GM19372 (cell line): ENCODE results near the gene ANXA6.

ENCODE experiments used
- ATAC-seq: cut with Tn5 transposase; IDR thresholded peaks from one replicate; pipeline ENCODE4 v1.9.1; 2021; ENCODE audit warnings: mild to moderate bottlenecking, low read depth, moderate library complexity; ENCODE audit not compliant: unreplicated experiment

ANXA6 gene

GRCh38 chr5:151071021-151071420 is 86.6 kb downstream of the ANXA6 start:
- no peak for ATAC-seq

- ATAC-seq, result no peak
Measured at GRCh38 chr5:151070449-151070848, 87.1 kb downstream of the ANXA6 start.

GRCh38 chr5:151068433-151069197 is 89.0 kb downstream of the ANXA6 start:
- ATAC-seq, result peak; percentile 50

DNA sequence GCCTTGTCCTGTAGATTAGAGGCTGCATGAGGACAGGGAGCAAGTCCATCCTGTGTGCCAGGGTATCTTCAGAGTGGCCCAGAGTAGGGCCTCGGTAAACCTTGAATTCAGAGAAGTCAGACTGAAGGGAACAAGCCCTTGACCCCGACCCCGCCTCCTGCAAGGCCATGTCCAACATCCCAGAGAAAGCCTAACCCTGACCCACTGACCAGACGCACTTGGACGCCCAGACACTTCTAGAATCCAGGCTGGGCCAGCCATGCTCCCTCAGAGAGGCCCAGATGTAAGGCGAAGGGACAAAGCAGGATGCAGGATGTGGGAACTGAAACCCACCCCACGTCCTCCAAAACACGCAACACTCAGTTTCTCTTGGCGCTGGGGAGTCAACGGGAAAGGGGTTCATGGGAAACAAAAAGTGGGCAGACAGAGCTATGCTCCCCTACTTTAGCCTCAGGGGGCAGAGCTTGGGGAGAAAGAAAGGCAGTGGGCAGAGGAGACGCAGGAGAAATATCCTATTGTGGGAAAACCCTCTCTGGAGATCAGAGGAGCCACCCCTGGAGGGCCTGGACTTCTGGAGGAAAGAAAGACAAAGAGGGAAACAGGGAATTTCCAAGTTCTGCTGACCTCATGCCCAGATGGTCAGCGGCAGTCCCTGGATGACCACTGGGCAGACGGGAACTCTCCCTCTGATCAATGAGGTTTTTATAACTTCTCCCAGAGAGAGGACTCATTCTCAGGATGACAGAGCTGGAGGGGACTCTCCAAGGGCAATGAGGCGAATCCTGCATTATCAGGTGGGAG is 89.7 kb downstream of the ANXA6 start:
- no peak for ATAC-seq

- no peak for ATAC-seq
Measured at GRCh38 chr5:151066920-151067319, 90.7 kb downstream of the ANXA6 start.

- no peak for ATAC-seq
Measured at GRCh38 chr5:151065609-151066008, 92.0 kb downstream of the ANXA6 start.

DNA sequence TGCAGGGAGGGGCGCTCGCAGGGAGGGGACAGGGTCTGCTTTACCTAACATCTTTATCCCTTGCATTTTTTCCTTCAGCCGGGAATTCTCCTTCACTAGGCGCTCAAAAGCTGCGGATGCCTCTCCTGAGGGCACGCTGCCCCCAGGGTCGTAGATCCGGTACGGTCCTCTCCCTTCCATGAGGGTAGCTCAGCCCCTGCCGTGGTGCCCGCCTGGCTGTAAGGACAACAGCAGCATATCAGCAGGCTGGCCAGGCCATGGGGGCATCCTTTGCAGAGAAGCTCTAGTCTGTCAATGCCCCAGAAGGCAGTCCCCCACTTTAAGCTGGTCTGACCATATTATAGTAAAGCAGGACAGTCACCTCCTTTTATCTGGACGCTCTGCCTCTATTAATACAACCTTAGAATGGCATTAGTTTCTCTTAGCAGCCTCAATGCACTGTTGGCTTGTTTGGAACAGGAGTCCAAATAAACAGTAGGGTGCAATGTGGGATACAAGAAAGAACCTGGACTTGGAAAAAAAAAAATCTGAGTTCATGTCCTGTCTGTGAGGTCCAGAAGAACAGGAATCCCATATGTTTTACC is 92.6 kb downstream of the ANXA6 start:
- ATAC-seq, result no peak

DNA sequence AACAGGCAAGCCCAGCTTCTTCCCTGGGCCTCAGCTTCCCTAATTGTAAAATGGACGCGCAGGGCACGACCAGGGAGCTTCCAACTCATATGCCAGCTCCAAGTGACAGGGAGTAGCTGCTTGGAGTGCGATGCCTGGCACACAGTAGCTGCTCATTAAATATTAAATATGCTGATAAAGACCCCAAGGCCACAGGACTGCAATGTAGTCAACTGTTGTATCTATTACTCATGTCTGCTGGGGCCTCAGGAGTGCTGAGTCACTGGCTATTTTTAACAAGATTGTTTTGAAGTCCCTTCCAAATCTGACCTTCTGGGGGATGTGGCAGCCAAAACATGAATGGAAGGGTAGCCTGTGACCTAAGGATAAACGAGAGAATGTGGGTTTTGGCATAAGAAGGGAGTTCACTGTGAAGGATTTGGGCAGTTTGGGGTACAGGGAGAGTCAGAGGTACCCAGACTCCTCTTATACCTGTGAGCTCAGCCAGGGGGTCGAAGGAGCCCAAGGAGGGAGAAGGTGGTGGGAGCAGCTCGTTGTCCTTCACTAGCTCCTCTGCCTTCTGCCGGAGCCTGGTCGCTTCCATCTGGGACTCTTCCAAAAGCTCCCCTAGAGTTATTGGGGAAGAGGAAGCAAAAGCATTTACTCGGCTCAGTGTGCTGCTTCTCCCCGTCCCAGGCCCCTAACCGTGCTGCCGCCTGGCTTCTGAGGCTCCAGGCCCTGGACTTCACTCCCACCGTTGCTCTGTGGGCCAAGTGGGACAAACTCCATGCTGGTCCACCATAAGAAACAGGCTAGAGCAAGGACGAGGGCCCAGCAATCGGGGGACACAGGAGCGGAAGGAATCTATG is 94.2 kb downstream of the ANXA6 start:
- no peak for ATAC-seq

DNA sequence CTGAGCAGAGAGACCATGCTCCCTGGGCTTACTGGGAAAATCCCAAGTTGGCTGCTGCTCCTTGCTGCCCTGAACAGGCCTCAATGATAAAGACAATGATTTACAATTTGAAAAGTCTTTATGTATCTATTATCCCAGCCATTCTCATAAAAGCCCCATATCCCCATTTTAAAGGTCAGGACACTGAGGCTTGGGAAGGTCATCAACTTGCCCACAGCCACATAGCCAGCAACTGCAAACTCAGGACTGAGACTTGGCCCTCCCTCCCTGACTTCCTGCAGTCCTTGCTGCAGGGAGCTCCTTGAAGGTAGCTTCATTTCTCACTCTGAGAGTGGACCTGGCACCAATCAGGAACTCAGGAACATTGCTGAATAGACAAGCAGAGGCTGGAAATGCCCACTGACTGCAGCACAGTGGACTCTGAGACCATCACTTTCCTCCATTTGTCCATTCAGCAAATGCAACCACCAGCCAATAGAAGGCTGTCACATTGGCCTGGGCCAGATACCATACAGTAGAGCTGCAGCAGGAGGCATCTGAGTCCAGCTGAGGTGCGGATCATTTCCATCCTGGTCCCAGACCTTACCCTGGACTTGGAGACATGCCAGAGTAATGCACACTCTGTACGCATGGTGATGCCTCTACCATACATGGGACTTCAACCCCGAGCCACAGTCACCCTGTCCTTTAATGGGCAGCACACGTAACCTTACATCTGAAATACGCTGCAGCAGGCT is 95.0 kb downstream of the ANXA6 start:
- no peak for ATAC-seq

DNA sequence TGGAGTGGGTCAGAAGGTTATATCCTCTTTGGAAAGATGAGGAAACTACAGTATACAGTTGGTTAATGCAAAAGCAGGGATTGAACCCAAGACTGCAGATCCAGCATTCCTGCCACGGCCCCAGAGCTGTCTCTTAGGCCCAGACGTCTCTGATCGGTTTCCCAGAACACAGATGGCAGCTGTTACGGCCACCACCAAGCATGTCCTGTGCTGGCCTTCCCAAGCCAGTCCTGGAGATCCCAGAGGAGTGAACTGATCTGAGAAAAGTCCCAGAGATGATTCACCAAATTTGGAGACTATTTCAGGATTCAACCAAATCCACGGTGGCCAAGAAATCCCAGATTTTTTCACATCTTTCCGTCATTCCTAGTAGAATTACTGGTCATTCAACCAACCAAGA is 96.8 kb downstream of the ANXA6 start:
- ATAC-seq, result no peak

DNA sequence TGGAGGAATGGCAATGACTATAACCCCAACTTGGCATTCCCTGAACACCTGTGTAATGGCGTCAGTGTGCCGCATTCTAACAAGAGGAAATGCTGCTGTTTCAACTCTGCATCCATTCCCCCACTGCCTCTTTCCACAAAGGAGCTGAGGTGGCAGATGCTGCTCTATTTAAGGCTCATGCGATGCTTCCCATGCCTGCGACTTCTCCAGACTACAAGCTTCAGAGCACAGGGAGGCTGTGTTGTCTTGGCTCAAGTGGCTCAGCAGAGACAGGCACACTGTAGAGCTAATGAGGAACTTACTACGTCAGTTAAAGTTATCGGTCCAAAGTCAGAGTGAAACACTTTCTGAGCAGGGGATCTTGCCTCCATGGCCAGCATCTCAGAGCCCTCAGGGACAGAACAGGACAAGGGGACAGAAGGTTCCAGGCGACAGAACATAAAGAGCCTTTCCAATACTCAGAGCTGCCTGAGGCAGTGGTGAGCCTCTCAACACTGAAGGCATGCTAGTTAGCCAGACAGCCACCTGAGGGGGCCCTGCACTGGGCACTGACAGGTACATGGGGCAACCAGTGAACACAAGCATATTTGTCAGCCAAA is 98.6 kb downstream of the ANXA6 start:
- ATAC-seq, result no peak

- no peak for ATAC-seq
Measured at GRCh38 chr5:151058301-151058700, 99.3 kb downstream of the ANXA6 start.

- no peak for ATAC-seq
Measured at GRCh38 chr5:151056379-151057325, 100.9 kb downstream of the ANXA6 start.

DNA sequence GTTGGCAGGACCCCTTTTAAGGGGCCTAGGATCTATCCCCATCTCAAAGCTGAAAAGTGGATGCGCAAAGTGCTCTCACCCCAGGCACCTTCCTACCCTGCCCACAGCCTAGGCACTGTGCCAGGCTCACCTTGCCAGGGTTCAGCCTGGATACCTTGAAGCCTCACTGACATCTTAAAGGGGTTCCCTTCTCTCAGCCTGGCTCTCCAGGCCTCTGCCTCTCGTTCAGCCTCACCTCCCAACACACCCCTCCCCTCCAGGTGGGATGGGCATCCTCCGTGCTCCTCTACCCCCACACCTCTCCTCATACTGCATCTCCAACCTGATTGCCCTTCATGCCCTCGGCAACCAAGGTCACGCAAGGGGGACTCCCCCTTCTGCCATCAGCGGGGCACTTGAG is 102.2 kb downstream of the ANXA6 start:
- ATAC-seq, result no peak

DNA sequence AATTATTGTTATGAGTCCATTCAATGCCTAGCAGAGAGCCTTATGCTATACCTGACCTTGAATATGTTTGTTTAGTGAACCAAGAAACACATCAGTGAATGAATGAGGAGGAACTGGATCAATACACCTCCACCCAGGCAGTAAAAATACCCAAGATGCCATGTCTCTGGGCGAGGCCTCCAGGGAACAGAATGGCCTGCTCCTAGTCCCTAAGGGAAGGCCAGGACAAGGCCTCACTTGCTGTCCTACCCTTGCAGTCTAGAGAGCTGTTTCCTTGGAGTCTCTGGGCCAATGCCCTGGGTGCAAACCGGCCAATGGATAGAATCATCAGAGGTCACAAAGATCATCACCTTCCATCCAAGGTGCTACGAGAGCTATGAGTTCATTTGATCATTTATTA is 102.9 kb downstream of the ANXA6 start:
- no peak for ATAC-seq

DNA sequence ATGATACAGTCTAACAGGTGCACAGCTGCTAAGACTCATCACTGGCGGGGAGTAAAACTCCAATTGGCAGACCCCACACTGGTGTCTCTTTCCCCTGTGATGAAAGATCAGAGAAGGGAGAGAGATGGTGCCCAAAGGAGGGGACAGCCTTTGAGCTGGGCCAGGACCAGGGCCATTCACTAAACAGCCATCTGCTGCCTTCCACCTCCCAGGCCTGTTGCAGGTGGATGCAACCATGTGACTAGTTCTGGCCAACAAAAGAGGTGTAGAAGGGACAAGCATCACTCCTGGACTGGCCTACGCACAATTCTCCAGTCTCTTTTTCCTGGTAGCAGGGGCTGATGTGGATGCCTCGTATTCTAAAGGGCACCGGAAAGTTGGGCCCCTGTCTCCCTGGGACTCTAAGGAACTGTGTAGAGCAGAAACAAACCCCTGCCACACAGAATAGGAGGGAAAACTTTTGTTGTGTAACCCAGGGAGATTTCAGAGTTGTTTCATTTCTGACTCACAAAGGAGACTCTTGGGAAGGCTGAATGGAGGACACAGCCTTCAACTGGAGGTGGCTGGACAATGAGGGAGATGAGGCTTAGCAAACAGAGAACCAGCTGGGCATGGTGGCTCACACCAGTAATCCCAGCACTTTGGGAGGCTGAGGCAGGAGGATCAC is 103.7 kb downstream of the ANXA6 start:
- ATAC-seq, result no peak

DNA sequence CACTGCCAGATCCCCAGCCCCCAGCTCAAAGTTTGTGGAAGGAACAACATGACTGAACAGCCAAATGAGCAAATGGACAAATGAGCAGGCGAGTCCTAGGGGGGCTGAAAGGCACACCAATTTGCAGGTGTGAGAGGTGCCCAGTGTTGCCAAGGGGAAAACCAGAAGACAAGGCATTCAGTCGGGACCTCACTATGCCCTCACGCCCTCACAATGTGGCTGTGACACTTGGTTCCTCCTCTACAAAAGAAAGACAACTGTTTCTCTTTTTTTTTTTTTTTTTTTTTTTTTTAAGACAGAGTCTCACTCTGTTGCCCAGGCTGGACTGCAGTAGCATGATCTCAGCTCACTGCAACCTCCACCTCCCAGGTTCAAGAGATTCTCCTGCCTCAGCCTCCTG is 104.7 kb downstream of the ANXA6 start:
- ATAC-seq, result no peak
